Kidney (tissue), 14 donors: ENCODE data around the gene GSN. TPM values are rescaled to one million over a fixed set of nuclear protein-coding genes. Genes with fewer than 3 reads are reported as not detected.

ENCODE experiments used
- DNase-seq, 5 donors: peaks; one replicate each; pipeline ENCODE4 v3.0.0-alpha.2; 2013 to 2020
- FAIRE-seq: peaks from 2 replicates; lab custom pipeline; 2012; peaks lifted over from hg19 to GRCh38; lab: Jason Lieb, UNC
- H3K27ac ChIP-seq, 2 donors: one replicate each; pipeline ENCODE4 v1.7.0; 2013; ENCODE audit warnings: low read depth in 2 of 2, low read length in 2 of 2, inconsistent platforms in 1 of 2
- H3K27me3 ChIP-seq: one replicate; pipeline ENCODE4 v1.7.1; 2013; ENCODE audit warnings: low read length, inconsistent platforms; ENCODE audit not compliant: control insufficient read depth, insufficient read depth
- H3K36me3 ChIP-seq, 3 donors: one replicate each; pipeline versions ENCODE4 v1.7.0 to v1.7.1; 2013; ENCODE audit warnings: low read length in 3 of 3, control low read depth in 1 of 3, inconsistent platforms in 1 of 3; ENCODE audit not compliant: insufficient read depth in 3 of 3, control insufficient read depth in 2 of 3
- H3K4me1 ChIP-seq, 3 donors: one replicate each; pipeline versions ENCODE4 v1.7.0 to v1.7.1; 2013; ENCODE audit warnings: low read length in 3 of 3, inconsistent platforms in 1 of 3, low read depth in 1 of 3; ENCODE audit not compliant: control insufficient read depth in 2 of 3, insufficient read depth in 2 of 3
- H3K4me3 ChIP-seq, 3 donors: one replicate each; pipeline versions ENCODE4 v1.7.0 to v1.8.1; 2013; ENCODE audit warnings: low read length in 3 of 3, control low read depth in 1 of 3, inconsistent platforms in 1 of 3
- H3K9ac ChIP-seq, 3 donors: one replicate each; pipeline versions ENCODE4 v1.7.0 to v1.7.1; 2013; ENCODE audit warnings: low read length in 3 of 3, control low read depth in 1 of 3, inconsistent platforms in 1 of 3
- H3K9me3 ChIP-seq, 3 donors: one replicate each; pipeline versions ENCODE4 v1.7.0 to v1.7.1; 2013; ENCODE audit warnings: low read length in 3 of 3, control low read depth in 1 of 3, inconsistent platforms in 1 of 3; ENCODE audit not compliant: control insufficient read depth in 2 of 3, insufficient read depth in 1 of 3
- CTCF ChIP-seq: IDR thresholded peaks from 3 replicates; pipeline ENCODE4 v1.5.1; 2012; ENCODE audit warnings: mild to moderate bottlenecking, moderate library complexity, borderline replicate concordance; ENCODE audit not compliant: insufficient read depth; ENCODE audit errors: extremely low read depth
- intact Hi-C: fragments of 100-400 bp; cut with DNase I; formaldehyde crosslinking; loops from one replicate; pipeline ENCODE4 v1.11.1; 2022
- polyA plus RNA-seq: library from polyadenylated mRNA; stranded (reverse); fragments of 350-450 nt; fragmentation: Illumina TruSeq; extraction: RNeasy Lipid Tissue Mini Kit (QIAGEN cat#74804); gene quantifications from one replicate; pipeline ENCODE4 v1.2.3, GENCODE V29; 2014; ENCODE audit warnings: low read depth, low replicate concordance; ENCODE audit not compliant: insufficient read depth
- total RNA-seq: library from RNA; stranded (reverse); fragmentation: NEBNext Ultra II Directional; extraction: Animal tissue kit (Norgen Biotek cat#: 25700); gene quantifications from one replicate; pipeline ENCODE4 v1.2.1, GENCODE V29; 2021
- donor health status: control.
- donor health status: control.
- donor health status: control.
- donor health status: control.
- donor health status: control.
- donor health status: DM: yes; HTN: yes; CAD: no.
- donor health status: Normal renal cell carcinoma (clear cell type).

Gene GSN
- total and polyA plus RNA-seq, 2 donors from 2014 or later = 235 to 511 TPM

GRCh38 chr9:121269642-121270254 is 1.8 kb downstream of the GSN start:
- H3K4me3 ChIP-seq = peak overlapping the region in 2 of 3 donors; percentile 77 to 78
- H3K27ac ChIP-seq = peak overlapping the region; percentile 85 to 91
- H3K9me3 ChIP-seq = no peaks in the 10 kb centered on the region
- peaks cover 0 to 19% (median 7%) of the 10 kb centered on the region in 3 donors for H3K4me1 ChIP-seq
- intact Hi-C loops = loop anchor here (10.0 kb wide), 1 partner anchor 45 kb away; no protein-coding TSS in a partner anchor
- FAIRE-seq (no peak), DNase-seq (no peak)
- H3K9ac ChIP-seq = peak overlapping the region in 2 of 3 donors; percentile 59 to 70
- no peak for TF ChIP-seq CTCF
- H3K27me3 ChIP-seq = no peaks in the 10 kb centered on the region
- no peaks in the 10 kb centered on the region for H3K36me3 ChIP-seq

GRCh38 chr9:121271368-121272341 is 3.7 kb downstream of the GSN start:
- Histone ChIP-seq H3K4me3 (peak overlapping the region in 1 of 3 donors; percentile 18), H3K27ac (peak overlapping the region; percentile 33 to 52), H3K9ac (no peak overlapping the region), H3K4me1 (peaks cover 0 to 19% (median 7%) of the 10 kb centered on the region in 3 donors), H3K36me3 (no peaks in the 10 kb centered on the region), H3K27me3 (no peaks in the 10 kb centered on the region), H3K9me3 (no peaks in the 10 kb centered on the region)
- TF ChIP-seq CTCF = no peak
- FAIRE-seq (no peak), DNase-seq (peak in 2 of 5 donors; percentile 44 to 75)
- intact Hi-C loops = no loop called here

DNA sequence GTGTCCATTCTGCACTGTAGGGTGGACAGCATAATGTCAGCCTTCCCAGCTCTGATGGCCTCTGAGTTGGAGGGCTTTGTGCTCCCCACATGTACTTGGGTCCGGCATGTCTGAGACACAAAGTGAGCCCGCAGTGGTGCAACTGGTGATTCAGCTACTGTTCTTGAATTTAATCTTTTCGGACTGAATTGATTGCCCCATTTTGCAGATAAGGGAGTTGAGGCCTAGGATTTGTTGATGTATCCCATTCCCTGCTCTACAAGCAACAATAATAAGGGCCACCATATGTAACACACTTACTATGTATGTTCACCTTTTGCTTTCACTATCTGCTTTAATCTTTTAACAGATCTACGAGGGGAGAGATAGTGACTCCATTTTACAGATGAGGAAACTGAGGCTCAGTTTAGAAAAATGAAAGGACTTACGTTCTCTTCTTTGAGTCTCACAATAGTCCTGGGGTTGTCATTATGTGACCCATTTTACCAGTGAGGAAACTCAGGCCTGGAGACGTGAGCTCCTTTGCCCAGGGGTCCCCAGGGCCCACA is 4.5 kb downstream of the GSN start:
- Histone ChIP-seq H3K36me3 (no peaks in the 10 kb centered on the region), H3K4me1 (peaks cover 0 to 16% (median 7%) of the 10 kb centered on the region in 3 donors), H3K9ac (no peak overlapping the region), H3K27ac (no peak overlapping the region), H3K9me3 (no peaks in the 10 kb centered on the region), H3K27me3 (no peaks in the 10 kb centered on the region), H3K4me3 (peak overlapping the region in 1 of 3 donors; percentile 18)
- DNase-seq (no peak), FAIRE-seq (no peak)
- no peak for TF ChIP-seq CTCF
- intact Hi-C loops = no loop called here
